Ammon's horn (tissue), 1 donor: ENCODE data around the gene MS4A15.
"Not testable (repeated sequence)": the region's sequence is repeated elsewhere in the genome, so short reads cannot be mapped to it uniquely, and the experiment has no call there.

ENCODE experiments used
- DNase-seq: peaks from one replicate; pipeline ENCODE4 v3.0.0-alpha.2; 2016; ENCODE audit warnings: low spot score

MS4A15 gene

GRCh38 chr11:60809249-60809648, 52.6 kb downstream of the MS4A15 start:
- DNase-seq, result no peak

DNA sequence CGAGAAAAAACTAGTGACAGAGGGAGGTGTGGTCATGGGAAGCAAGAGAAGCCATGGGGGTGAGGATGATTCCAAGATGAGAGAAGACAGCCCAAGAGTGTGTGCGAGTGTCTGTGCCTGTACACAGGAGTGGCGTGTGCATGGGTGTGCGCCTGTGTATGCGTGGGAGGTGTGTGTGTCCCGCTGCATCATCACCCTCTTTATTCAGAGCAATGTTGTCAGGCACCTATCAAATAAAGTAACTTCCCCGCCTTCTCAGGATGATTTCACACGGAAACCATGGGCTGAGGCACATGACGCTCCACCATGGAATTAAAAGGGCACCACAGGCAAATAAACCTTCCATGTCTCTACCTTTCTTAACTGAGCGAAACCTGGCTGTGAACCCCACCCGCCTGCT, 53.0 kb downstream of the MS4A15 start:
- DNase-seq, result no peak

GRCh38 chr11:60810151-60810550, 53.5 kb downstream of the MS4A15 start:
- no peak for DNase-seq

DNA sequence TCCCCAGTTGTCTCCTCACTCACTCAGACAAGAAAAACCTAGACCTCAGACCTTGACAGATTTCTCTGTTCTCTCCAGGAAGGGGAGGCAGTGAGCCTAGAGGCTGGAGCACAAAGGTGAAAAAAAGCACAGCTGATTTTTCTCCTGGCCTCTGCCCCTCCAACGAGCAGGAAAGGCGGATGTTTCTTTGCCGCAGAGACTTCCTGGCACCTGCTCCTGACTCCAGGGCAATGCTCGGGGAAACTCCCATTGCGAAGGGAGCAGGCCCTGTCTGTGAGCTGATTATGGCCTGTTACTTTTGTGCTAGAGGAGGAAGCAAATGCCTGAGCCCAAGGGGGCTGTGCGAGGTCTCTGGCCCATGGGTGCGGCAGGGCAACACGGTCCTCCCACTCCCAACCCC, 53.9 kb downstream of the MS4A15 start:
- no peak for DNase-seq

- no peak for DNase-seq
Measured at GRCh38 chr11:60813324-60813723, 56.7 kb downstream of the MS4A15 start.

DNA sequence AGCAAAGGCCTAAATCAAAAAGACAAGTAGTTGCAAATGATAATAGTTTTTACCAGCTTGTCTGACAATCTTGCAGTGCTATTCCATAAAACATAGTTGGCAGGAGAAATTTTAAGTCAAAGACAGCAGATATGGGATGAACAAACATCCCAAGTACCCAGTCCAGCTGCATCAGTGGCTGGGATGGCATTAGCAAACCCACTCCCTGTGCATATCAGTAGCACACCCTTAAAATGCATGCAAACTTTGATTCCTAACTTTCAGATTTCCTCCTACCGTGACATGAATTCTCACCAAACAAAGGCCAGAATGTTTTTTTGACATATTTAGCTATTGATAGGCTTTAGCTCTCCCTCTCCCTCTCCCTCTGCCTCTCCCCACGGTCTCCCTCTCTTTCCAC, 57.4 kb downstream of the MS4A15 start:
- DNase-seq, result no peak

GRCh38 chr11:60816590-60817157, 60.0 kb downstream of the MS4A15 start:
- no peak for DNase-seq

DNA sequence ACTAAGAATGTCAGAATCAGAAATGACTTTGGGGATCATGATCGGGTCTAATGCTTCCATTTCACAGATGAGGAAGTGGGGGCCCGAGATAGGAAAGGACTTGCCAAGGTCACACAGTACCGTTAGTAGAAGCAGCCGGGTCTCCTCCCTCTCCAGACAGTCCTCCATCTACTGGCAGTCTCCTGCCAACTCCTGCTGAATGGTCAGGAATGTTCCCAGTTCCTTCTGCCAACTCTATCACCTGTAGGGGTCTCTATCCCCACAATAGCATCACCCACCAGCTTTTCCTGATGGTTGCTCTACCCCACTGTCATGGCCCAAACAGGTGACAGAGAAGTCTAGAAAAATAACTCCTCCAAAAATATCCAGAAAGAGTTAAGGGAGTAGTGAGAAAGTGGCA, 61.4 kb downstream of the MS4A15 start:
- DNase-seq, result no peak

DNA sequence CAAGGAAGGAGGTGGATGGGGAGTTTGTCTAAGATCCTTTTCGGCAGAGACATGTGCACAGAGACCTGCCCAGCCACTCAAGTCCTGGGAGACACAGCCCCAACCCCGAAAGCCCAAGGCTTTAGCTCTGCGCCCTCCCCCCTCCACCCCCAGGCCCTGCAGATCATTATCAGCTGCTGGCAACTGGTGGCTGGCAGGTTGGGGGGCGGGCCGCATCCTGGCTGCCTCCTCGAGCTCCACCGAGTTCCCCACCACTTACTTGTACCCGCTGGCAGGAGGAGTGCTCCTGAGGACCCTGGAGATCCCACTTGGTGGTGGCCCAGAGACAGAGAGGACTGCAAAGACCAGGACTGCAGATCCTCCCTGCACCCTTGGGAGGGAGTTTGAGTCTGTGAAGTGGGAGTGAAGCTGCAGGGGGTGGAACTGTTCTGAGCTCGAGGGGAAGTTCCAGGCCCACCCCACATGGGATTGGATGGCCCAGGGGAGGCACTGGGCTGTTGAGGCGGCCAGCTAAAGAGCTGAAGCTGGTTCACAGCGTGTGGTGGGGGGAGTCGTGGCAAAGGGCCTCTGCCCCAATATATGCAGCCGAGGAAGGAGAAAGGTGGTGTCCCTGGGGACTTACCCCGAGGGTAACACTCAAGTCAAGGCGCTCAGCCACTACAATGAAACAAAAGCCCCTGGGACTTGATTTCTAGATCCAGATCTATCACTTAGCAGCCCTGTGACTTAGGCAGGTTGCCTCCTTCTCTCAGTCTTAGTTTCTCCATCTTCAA, 65.3 kb downstream of the MS4A15 start:
- DNase-seq, result no peak

DNA sequence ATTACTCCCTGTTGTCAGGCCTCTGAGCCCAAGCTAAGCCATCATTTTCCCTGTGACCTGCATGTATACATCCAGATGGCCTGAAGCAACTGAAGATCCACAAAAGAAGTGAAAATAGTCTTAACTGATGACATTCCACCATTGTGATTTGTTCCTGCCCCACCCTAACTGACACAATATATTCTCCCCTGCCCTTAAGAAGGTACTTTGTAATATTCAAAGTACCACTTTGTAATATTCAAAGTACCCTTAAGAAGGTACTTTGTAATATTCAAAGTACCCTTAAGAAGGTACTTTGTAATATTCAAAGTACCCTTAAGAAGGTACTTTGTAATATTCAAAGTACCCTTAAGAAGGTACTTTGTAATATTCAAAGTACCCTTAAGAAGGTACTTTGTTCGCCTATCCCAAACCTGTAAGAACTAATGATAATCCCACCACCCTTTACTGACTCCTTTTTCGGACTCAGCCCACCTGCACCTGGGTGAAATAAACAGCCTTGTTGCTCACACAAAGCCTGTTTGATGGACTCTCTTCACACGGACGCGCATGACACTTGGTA, 67.2 kb downstream of the MS4A15 start:
- not testable (repeated sequence) for DNase-seq

DNA sequence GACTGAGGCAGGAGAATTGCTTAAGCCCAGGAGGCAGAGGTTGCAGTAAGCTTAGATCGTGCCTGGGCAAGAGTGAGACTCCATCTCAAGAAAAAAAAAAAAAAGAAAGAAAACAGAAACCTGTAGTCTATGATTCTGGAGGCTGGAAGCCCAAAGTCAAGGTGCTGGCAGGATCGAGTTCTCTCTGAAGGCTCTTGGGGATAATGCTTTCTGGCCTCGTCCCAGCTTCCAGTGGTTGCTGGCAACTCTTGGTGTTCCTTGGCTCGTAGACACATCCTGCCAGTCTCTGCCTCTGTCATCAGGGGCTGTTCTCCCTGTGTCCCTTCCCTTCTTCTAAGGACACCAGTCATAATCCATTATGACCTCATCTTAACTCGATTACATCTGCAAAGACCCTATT, 68.5 kb downstream of the MS4A15 start:
- DNase-seq, result no peak

GRCh38 chr11:60825790-60826189, 69.1 kb downstream of the MS4A15 start:
- DNase-seq, result no peak
